GM21737 (cell line): ENCODE data around the gene EVI2A.
"Not testable (repeated sequence)": the region's sequence is repeated elsewhere in the genome, so short reads cannot be mapped to it uniquely, and the experiment has no call there.

ENCODE experiments used
- ATAC-seq: cut with Tn5 transposase; IDR thresholded peaks from one replicate; pipeline ENCODE4 v1.9.1; 2021; ENCODE audit warnings: mild to moderate bottlenecking, moderate library complexity; ENCODE audit not compliant: unreplicated experiment

The EVI2A gene

GRCh38 chr17:31313982-31314781 lies 7.2 kb downstream of the EVI2A start, which contains the start of gene EVI2B:
Gene EVI2B (minus strand): TSS chr17:31314054. CDS start chr17:31305609, 8,445 bp downstream.
- ATAC-seq = no peak

GRCh38 chr17:31312223-31312622 lies 9.2 kb downstream of the EVI2A start:
- ATAC-seq = not testable (repeated sequence)

- no peak for ATAC-seq
These were observed 9.9 kb downstream of the EVI2A start for GRCh38 chr17:31311526-31311925.

- ATAC-seq = no peak
These were observed 10.5 kb downstream of the EVI2A start for GRCh38 chr17:31310886-31311285.

GRCh38 chr17:31310260-31310659 lies 11.2 kb downstream of the EVI2A start:
- no peak for ATAC-seq

- no peak for ATAC-seq
These were observed 11.9 kb downstream of the EVI2A start for GRCh38 chr17:31309556-31309955.

DNA sequence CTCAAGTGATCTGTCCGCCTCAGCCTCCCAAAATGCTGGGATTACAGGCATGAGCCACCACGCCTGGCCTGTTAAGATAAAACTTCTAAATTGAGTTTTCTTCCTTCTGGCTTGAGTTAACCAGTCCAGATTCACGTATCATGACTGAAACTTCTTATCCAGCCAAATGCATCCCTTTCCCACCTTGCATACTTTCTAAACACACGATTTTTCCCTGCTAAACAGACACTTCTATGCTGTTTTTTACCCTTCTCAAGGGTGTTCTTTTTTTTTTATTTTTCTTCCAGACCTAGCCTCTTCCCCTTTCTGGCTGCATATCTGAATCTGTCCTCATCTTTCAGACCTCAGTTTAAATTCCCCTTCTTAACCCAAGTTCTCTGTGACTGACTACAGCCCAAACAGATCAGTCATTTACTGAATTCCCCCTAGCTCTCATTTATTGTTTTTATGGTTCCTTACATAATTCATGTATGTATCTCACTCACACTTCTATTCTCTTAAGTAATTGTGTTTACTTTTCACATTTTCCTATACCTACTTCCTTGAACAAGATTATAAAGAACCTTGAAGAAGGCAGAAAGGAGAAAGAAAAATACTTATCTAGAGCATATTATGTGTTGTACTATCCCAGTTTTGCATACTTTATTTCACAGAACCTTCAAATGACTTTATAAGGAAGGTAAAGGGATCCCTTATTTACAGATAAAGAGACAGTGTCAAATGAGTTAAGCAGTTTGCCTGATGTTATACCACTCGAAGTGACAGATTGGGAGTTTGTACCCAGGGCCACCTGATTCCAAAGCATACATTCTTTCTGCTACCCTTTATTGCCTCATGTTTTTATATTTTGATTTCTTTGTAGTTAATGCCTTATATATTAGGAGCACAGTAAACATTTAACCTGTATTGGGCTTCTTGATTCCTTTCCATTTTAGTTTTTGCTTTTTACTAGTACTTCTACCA lies 12.8 kb downstream of the EVI2A start:
- no peak for ATAC-seq

DNA sequence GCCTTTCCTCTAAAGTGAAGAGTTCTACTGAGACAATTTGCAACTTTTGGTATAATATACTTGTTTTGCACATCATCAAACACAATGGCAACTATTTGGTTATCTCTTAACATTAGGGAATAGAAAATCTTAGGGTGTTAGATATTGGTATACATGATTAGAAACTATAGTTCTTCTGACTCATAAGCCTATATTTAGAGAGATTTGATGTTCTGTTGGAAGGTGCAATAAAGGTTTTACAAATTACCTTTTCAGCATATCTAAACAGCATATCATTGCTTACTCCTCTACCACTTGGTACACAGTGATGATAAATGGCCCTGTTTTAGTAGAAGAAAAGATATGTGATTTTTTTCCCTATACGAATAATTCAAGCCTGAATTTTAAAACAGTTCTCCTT lies 13.8 kb downstream of the EVI2A start:
- ATAC-seq = no peak

GRCh38 chr17:31299624-31300023 lies 21.8 kb downstream of the EVI2A start:
- no peak for ATAC-seq

- no peak for ATAC-seq
These were observed 24.3 kb downstream of the EVI2A start, which contains the start of gene OMG for GRCh38 chr17:31297090-31297489. Gene OMG (minus strand): TSS chr17:31297239. CDS start chr17:31296331, 908 bp downstream.

DNA sequence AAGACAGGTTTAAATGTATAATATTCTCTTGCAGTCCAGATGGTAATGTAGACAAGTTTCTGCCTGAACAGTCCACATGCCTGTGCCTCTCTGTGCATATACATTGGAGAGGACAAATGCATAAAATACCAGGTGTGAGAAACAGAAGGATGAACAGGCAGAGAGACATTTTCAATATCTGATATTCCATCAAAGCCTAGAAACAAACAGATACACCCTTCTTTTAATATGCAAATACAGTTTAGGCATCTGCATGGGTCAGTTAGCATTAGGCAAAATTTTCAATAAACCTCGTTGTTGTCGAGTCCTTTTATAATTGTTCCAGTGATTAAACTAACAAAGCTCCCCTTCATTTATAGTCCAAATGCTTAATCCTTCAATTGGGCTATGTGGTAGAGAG lies 25.3 kb downstream of the EVI2A start:
- ATAC-seq = no peak

DNA sequence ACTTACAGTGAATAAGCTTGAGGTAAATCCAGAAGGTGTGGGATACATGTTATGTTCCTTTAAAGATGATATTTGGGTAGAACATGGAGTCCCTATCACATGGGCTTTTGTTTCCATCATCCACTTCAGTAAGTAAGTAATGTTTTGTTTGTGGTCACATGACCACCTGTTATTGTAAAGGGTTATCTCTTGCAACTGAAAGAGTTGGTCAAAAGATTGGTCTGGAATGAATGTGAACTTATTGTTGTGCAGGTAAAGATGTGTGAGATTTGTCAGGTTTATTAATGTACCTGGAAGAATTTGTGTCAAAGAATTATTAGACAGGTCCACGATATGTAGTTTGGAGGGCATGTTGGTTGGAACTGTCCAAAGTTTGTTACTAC lies 25.9 kb downstream of the EVI2A start:
- no peak for ATAC-seq

DNA sequence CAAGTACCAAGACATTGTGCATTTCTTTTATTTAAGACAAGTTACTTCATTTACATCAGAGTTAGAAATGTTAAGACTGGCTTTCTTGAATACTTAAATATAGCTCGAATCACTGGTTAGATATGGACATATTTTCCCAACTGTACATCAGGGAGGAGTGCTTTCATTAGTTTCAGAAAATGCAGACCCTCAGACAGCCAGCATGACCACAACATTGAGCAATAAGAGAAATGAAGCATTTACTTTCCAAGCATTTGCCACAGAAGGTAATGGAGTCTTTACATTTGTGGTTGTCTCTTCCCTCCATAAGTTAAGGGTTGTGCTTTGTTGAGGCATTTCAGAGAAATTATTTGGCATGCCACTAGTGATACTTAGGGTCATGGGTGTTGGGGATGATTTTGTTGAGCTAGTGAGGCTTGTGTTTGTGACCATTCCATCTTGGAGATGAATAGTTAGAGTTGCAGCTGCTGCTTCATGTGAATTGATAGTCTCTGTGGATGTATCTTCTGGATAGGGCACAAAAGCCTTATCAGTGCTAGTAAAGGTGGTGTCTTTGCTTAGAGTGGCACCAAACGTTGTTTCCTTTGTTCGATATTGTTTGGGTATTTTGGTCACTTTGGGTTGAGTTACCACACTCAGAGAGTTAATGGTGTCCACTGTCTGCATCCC lies 26.5 kb downstream of the EVI2A start:
- ATAC-seq = no peak

DNA sequence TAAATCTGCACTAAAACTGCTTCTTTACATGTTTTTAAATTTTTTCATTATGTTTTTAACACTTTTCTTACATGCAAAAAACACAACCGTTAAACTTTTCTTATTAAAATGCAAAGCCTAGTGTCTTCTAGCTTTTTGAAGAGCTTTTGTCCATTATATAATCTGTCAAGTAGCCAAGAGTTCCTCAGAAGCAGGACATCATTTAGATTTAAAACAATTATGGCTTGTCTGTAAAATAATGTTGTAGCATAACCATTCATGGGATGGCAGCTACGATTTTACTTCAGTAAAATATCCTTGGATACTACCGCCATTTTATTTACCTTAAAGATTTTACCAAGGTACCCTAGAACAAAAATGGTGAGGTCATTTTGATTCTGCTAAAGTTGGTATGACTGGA lies 27.2 kb downstream of the EVI2A start:
- ATAC-seq = no peak

GRCh38 chr17:31293581-31293980 lies 27.8 kb downstream of the EVI2A start:
- no peak for ATAC-seq

- no peak for ATAC-seq
These were observed 29.6 kb downstream of the EVI2A start for GRCh38 chr17:31291820-31292219.

GRCh38 chr17:31289790-31290189 lies 31.6 kb downstream of the EVI2A start:
- ATAC-seq = no peak

DNA sequence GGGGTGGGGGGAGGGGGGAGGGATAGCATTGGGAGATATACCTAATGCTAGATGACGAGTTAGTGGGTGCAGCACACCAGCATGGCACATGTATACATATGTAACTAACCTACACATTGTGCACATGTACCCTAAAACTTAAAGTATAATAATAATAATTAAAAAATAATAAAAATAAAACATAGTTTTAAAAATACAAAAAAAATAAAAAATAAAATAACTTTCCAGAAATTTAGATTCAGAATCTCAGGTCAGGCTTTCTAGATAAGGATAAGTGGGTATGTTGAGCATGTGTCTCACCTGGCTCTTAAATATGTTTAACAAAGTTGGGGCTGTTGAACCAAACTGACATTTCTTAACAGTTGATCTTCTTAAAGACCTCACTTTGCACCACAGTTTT lies 33.5 kb downstream of the EVI2A start:
- ATAC-seq = not testable (repeated sequence)

DNA sequence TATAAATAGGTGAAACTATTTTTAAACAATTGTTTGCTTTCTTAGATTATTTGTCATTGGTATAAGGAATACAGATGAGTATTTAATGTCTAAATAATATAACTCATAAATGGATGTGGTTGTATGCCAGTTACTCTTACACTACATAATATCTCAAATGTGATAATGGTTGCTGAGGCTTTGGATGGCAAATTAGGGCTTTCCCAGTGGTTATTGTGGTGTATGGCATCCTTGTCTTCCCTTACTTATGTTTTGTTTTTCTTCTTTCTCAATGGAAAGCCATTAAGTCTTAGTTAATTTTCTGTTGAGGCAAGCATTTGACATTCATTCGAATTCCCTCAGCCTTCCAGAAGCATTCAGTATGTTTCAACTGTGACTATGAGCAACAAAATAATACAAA lies 34.8 kb downstream of the EVI2A start:
- ATAC-seq = no peak

DNA sequence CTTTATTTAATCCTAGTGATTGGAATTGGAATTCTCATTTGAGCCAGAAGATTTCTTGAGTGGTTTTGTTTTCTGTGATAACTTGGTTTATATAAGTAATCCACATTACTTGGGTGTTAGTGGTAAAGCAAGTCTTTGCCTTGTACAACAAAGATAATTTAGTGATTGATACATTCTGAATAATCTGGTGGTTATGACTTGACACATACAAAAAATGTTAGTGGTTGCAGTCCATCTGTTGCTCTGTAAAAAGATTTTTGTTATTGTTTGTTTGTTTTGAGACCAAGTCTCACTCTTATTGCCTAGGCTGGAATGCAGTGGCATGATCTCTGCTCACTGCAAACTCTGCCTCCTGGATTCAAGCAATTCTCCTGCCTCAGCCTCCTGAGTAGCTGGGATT lies 37.6 kb downstream of the EVI2A start:
- no peak for ATAC-seq

DNA sequence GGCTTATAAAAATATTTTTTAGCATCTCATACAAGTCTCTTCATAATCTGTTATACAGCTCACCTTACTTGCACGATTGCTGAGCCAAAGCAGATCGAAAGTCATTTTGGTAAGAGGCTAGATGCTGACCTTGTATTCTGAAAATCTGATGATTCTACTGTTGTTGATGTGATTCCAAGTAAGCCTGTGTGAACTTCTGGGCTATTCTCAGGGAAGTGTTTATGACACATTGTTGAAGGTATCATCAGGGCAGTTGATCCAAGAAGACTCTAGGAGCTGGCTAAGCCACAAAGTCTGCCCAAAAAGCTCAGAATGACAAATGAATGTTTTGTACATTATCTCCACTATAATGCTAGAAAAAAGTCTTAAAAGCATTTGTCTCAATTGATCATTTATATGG lies 40.4 kb downstream of the EVI2A start:
- no peak for ATAC-seq
